Adrenal gland (tissue), 12 donors: ENCODE results near the gene MFF. TPM values are rescaled to one million over a fixed set of nuclear protein-coding genes. Genes with fewer than 3 reads are reported as not detected.

ENCODE experiments used
- DNase-seq, 7 donors: peaks; one replicate each; pipeline ENCODE4 v3.0.0-alpha.2; 2019 to 2020
- H3K27ac ChIP-seq, 5 donors: fragments of 200-600 bp; sonication (generic) in 4 of 5; 1 replicate in 3 of 5; 2 replicates in 2 of 5; pipeline versions ENCODE4 v1.5.1 to v1.8.0; 2016 to 2020; ENCODE audit warnings: mild to moderate bottlenecking in 1 of 5
- H3K27me3 ChIP-seq: fragments of 200-600 bp; 2 replicates; pipeline ENCODE4 v1.8.0; 2021
- H3K36me3 ChIP-seq, 2 donors: fragments of 200-600 bp; replicated peaks in 1 of 2; 1 replicate in 1 of 2; 2 replicates in 1 of 2; pipeline versions ENCODE4 v1.5.1 to v1.8.0; 2018 to 2022
- H3K4me1 ChIP-seq, 2 donors: fragments of 200-600 bp; replicated peaks in 1 of 2; 1 replicate in 1 of 2; 2 replicates in 1 of 2; pipeline versions ENCODE4 v1.5.1 to v1.8.0; 2018 to 2021
- H3K4me3 ChIP-seq, 4 donors: fragments of 200-600 bp; sonication (generic) in 3 of 4; one replicate each; pipeline ENCODE4 v1.5.1; 2016 to 2018
- H3K9me3 ChIP-seq, 3 donors: fragments of 200-600 bp; sonication (generic) in 1 of 3; replicated peaks in 1 of 3; 1 replicate in 2 of 3; 2 replicates in 1 of 3; pipeline versions ENCODE4 v1.5.1 to v1.8.0; 2016 to 2021
- CTCF ChIP-seq, 6 experiments: fragments of 450-650 bp in 4 of 6; fragments of 200-600 bp in 2 of 6; sonication (generic) in 1 of 6; IDR thresholded peaks; 1 replicate in 5 of 6; 2 replicates in 1 of 6; pipeline versions ENCODE4 v1.5.1 to v1.8.0; 2016 to 2021; ENCODE audit warnings: antibody characterized with exemption in 6 of 6, mild to moderate bottlenecking in 2 of 6, moderate library complexity in 1 of 6
- POLR2A ChIP-seq, 2 donors: fragments of 450-650 bp; IDR thresholded peaks; one replicate each; pipeline ENCODE4 v1.6.1; 2017; ENCODE audit warnings: antibody characterized with exemption in 2 of 2, mild to moderate bottlenecking in 2 of 2, moderate library complexity in 1 of 2
- WGBS, 4 donors: extraction: QIAGEN DNeasy Blood & Tissue Kit in 2 of 4; methylation state at CpG; one replicate each; pipeline versions ENCODE4 v1.1.5 to v1.1.7; 2013 to 2017; 5-methylcytosine and 5-hydroxymethylcytosine counted together
- intact Hi-C, 2 donors: fragments of 100-400 bp; cut with DNase I; formaldehyde crosslinking; loops; one replicate each; pipeline versions ENCODE4 v1.14.1 to v1.15.0; 2022 to 2023
- polyA plus RNA-seq, 3 donors: library from polyadenylated mRNA; stranded (reverse); fragments of 200-250 nt in 2 of 3; fragments of 350-450 nt in 1 of 3; fragmentation: Illumina TruSeq in 1 of 3; extraction: RNeasy Lipid Tissue Mini Kit (QIAGEN cat#74804) in 1 of 3; gene quantifications; one replicate each; pipeline ENCODE4 v1.2.3, GENCODE V29; 2013 to 2014
- total RNA-seq, 9 donors: library from RNA; depleted of rRNA in 4 of 9; stranded (reverse); fragments of >200 nt in 4 of 9; fragments of 120-200 nt in 1 of 9; fragmentation: NEBNext Ultra II Directional in 1 of 9; extraction: Animal tissue kit (Norgen Biotek cat#: 25700) in 1 of 9; gene quantifications; one replicate each; pipeline versions ENCODE4 v1.1.0 to v1.2.4, GENCODE V29; 2013 to 2023
- donor health status: healthy with polysubstance abuse.
- donor health status: Bipolar disorder and iron deficiency.
- donor health status: DM: yes; HTN: yes; CAD: no.
- donor health status: DM: no; HTN: no; CAD: no.
- donor health status: DM: no; HTN: no; CAD: no.
- donor health status: DM: yes; HTN: yes; CAD: no.

The MFF gene
- total and polyA plus RNA-seq, 12 donors, result 58.0 to 156 (median 104) TPM

DNA sequence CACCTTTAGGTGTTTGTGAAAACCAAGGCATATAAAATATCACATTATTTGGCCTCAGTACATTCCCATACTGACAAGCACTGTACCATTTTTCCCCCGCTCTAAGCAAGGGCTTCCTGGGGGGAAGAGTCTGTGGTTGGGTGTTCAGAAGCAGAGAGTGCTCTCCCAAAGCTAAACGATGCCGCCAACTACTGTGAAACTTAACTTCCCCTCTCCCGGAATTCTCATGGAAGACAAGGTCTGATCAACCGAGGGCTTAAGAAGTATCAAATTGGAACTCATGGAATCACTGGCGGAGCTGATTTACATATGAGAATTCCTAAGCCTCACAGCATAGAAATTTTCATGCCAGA, 433 bp upstream of the MFF start:
- Histone ChIP-seq H3K27ac (peak overlapping the region in 4 of 5 donors; percentile 78 to 94 (median 89)), H3K4me3 (peak overlapping the region in 3 of 4 donors; percentile 72 to 95 (median 90)), H3K4me1 (peaks cover 0 to 23% of the 10 kb centered on the region in 2 donors), H3K36me3 (no peaks in the 10 kb centered on the region), H3K27me3 (no peaks in the 10 kb centered on the region), H3K9me3 (no peaks in the 10 kb centered on the region)
- WGBS, 4 donors, result 10 to 13% (median 12%) methylated on average over 6 of the region's 6 CpGs
- TF ChIP-seq CTCF (IDR thresholded peaks at IDR 0.05), result no peak
- no peak for TF ChIP-seq POLR2A (IDR thresholded peaks at IDR 0.05)
- intact Hi-C loops, result no loop called here
- DNase-seq, result peak in 5 of 7 donors; percentile 10 to 31 (median 20)

- peaks cover 0 to 3% of the 10 kb centered on the region in 2 donors for H3K36me3 ChIP-seq
- peak; percentile 23 to 65 (median 48) for DNase-seq
These were observed 766 bp downstream of the MFF start for GRCh38 chr2:227325839-227326195.

DNA sequence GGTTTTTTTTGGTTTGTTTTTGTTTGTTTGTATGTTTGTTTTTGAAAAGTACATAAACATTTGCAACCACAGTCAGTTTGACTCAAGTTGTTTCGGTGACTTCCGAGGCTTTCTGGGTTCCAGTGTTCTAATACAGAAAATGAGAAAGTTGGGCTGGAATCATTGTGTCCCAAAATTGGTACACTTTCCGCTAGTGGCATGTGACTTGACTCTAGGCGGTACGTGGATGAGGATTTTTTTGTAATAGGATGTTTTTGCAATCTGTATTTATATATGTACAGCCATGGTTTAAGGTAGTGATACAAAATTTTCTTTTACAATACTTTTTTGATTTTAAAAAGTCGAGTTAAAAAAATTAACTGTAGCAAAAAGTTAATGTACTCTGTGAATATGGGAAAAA, 1.7 kb downstream of the MFF start:
- DNase-seq, result no peak
- Histone ChIP-seq H3K27ac (no peak overlapping the region), H3K9me3 (no peaks in the 10 kb centered on the region), H3K4me3 (peak overlapping the region in 1 of 4 donors; percentile 95), H3K27me3 (no peaks in the 10 kb centered on the region), H3K4me1 (peaks cover 0 to 23% of the 10 kb centered on the region in 2 donors), H3K36me3 (peaks cover 0 to 6% of the 10 kb centered on the region in 2 donors)
- no peak for TF ChIP-seq POLR2A (IDR thresholded peaks at IDR 0.05)
- no peak for TF ChIP-seq CTCF (IDR thresholded peaks at IDR 0.05)
- WGBS, 4 donors, result 68 to 80% (median 70%) methylated on average over 6 of the region's 6 CpGs
- intact Hi-C loops, result no loop called here

More at GRCh38 chr2:227325839-227326195, 766 bp downstream of the MFF start:
- intact Hi-C loops, result no loop called here
- TF ChIP-seq CTCF (IDR thresholded peaks at IDR 0.05) (no peak), POLR2A (IDR thresholded peaks at IDR 0.05) (no peak)
- no peaks in the 10 kb centered on the region for H3K9me3 ChIP-seq
- peak overlapping the region; percentile 78 to 94 (median 87) for H3K27ac ChIP-seq
- peak overlapping the region; percentile 72 to 95 (median 82) for H3K4me3 ChIP-seq
- 0 to 1% (median 0%) methylated on average over 13 of the region's 13 CpGs for WGBS, 4 donors
- H3K4me1 ChIP-seq, result peaks cover 0 to 23% of the 10 kb centered on the region in 2 donors
- no peaks in the 10 kb centered on the region for H3K27me3 ChIP-seq

- peaks cover 0 to 32% of the 10 kb centered on the region in 2 donors for H3K36me3 ChIP-seq
- intact Hi-C loops, result no loop called here
- no peak for DNase-seq
These were observed 10.7 kb downstream of the MFF start for GRCh38 chr2:227335713-227336112.

More at GRCh38 chr2:227335713-227336112, 10.7 kb downstream of the MFF start:
- Histone ChIP-seq H3K4me1 (peaks cover 13 to 16% of the 10 kb centered on the region in 2 donors), H3K27ac (peak overlapping the region in 3 of 5 donors; percentile 53 to 74 (median 58)), H3K9me3 (no peaks in the 10 kb centered on the region), H3K4me3 (no peak overlapping the region), H3K27me3 (no peaks in the 10 kb centered on the region)
- no peak for TF ChIP-seq POLR2A (IDR thresholded peaks at IDR 0.05)
- TF ChIP-seq CTCF (IDR thresholded peaks at IDR 0.05), result no peak
- WGBS, 4 donors, result 30 to 55% (median 42%) methylated on average over 1 of the region's 1 CpG
